H9 (cell line): Measurements from ENCODE around the gene DEFB131B. TPM values are rescaled to one million over a fixed set of nuclear protein-coding genes. Genes with fewer than 3 reads are reported as not detected.
"Not testable (repeated sequence)": the region's sequence is repeated elsewhere in the genome, so short reads cannot be mapped to it uniquely, and the experiment has no call there.

ENCODE experiments used
- DNase-seq: peaks from one replicate; pipeline ENCODE4 v3.0.0-alpha.2; 2017
- H2AFZ ChIP-seq: one replicate; pipeline ENCODE4 v1.6.1; 2013; ENCODE audit warnings: mild to moderate bottlenecking, low read length, control low read depth, moderate library complexity
- H2AK5ac ChIP-seq: 2 replicates; pipeline ENCODE4 v1.6.1; 2013; ENCODE audit warnings: low read length, control low read depth, mixed read lengths; ENCODE audit not compliant: insufficient read length
- H2BK120ac ChIP-seq: one replicate; pipeline ENCODE4 v1.6.1; 2013; ENCODE audit warnings: low read depth, mild to moderate bottlenecking, low read length, control low read depth, inconsistent platforms; ENCODE audit not compliant: poor library complexity, severe bottlenecking
- H2BK12ac ChIP-seq: 2 replicates; pipeline ENCODE4 v1.6.1; 2013; ENCODE audit warnings: low read length, control low read depth, mixed read lengths, low read depth; ENCODE audit not compliant: insufficient read length
- H2BK15ac ChIP-seq: 2 replicates; pipeline ENCODE4 v1.6.1; 2013; ENCODE audit warnings: low read depth, low read length, control low read depth
- H2BK20ac ChIP-seq: one replicate; pipeline ENCODE4 v1.6.1; 2013; ENCODE audit warnings: low read depth, mild to moderate bottlenecking, low read length, control low read depth, inconsistent platforms; ENCODE audit not compliant: poor library complexity, severe bottlenecking
- H2BK5ac ChIP-seq: 2 replicates; pipeline ENCODE4 v1.6.1; 2013; ENCODE audit warnings: low read length, control low read depth, mixed read lengths; ENCODE audit not compliant: insufficient read length
- H3K14ac ChIP-seq: 2 replicates; pipeline ENCODE4 v1.6.1; 2013; ENCODE audit warnings: low read length, control low read depth; ENCODE audit not compliant: insufficient read depth
- H3K18ac ChIP-seq: 2 replicates; pipeline ENCODE4 v1.6.1; 2013; ENCODE audit warnings: low read depth, mild to moderate bottlenecking, mixed read lengths, low read length, control low read depth; ENCODE audit not compliant: insufficient read length
- H3K23ac ChIP-seq: 2 replicates; pipeline ENCODE4 v1.6.1; 2013; ENCODE audit warnings: low read length, control low read depth, mixed read lengths, low read depth; ENCODE audit not compliant: insufficient read length
- H3K23me2 ChIP-seq: 2 replicates; pipeline ENCODE4 v1.6.1; 2013; ENCODE audit warnings: low read depth, mild to moderate bottlenecking, mixed read lengths, low read length, control low read depth; ENCODE audit not compliant: insufficient read length, poor library complexity, severe bottlenecking
- H3K27ac ChIP-seq: 2 replicates; pipeline ENCODE4 v1.5.1; 2013; ENCODE audit warnings: low read length, control low read depth, mixed read lengths, low read depth; ENCODE audit not compliant: insufficient read length
- H3K27me3 ChIP-seq: 2 replicates; pipeline ENCODE4 v1.6.1; 2013; ENCODE audit warnings: low read length, control low read depth, inconsistent platforms; ENCODE audit not compliant: insufficient read depth
- H3K4ac ChIP-seq: 2 replicates; pipeline ENCODE4 v1.6.1; 2013; ENCODE audit warnings: low read depth, mild to moderate bottlenecking, control low read depth, inconsistent platforms, low read length, moderate library complexity
- H3K4me1 ChIP-seq: 2 replicates; pipeline ENCODE4 v1.6.1; 2013; ENCODE audit warnings: low read length, control low read depth, inconsistent platforms; ENCODE audit not compliant: insufficient read depth
- H3K4me2 ChIP-seq: 2 replicates; pipeline ENCODE4 v1.6.1; 2013; ENCODE audit warnings: low read length, control low read depth, mixed read lengths; ENCODE audit not compliant: insufficient read length, insufficient read depth
- H3K56ac ChIP-seq: 2 replicates; pipeline ENCODE4 v1.6.1; 2013; ENCODE audit warnings: low read depth, mild to moderate bottlenecking, mixed read lengths, low read length, control low read depth; ENCODE audit not compliant: insufficient read length
- H3K79me1 ChIP-seq: 2 replicates; pipeline ENCODE4 v1.6.1; 2013; ENCODE audit warnings: low read depth, mild to moderate bottlenecking, moderate library complexity, low read length, control low read depth, inconsistent platforms; ENCODE audit not compliant: insufficient read depth, poor library complexity, severe bottlenecking
- H3K79me2 ChIP-seq: 2 replicates; pipeline ENCODE4 v1.6.1; 2013; ENCODE audit warnings: low read length, control low read depth, inconsistent platforms; ENCODE audit not compliant: insufficient read depth
- H3K9ac ChIP-seq: 2 replicates; pipeline ENCODE4 v1.6.1; 2013; ENCODE audit warnings: low read length, control low read depth, mixed read lengths; ENCODE audit not compliant: insufficient read length; ENCODE audit errors: extremely low read depth
- H3K9me3 ChIP-seq: one replicate; pipeline ENCODE4 v1.6.1; 2013; ENCODE audit warnings: low read depth, low read length, inconsistent platforms; ENCODE audit not compliant: control insufficient read depth
- H3T11ph ChIP-seq: one replicate; pipeline ENCODE4 v1.6.1; 2013; ENCODE audit warnings: mild to moderate bottlenecking, low read length, control low read depth, inconsistent platforms
- H4K20me1 ChIP-seq: one replicate; pipeline ENCODE4 v1.6.1; 2013; ENCODE audit not compliant: control insufficient read depth, insufficient read length, insufficient read depth
- H4K5ac ChIP-seq: 2 replicates; pipeline ENCODE4 v1.6.1; 2013; ENCODE audit warnings: low read depth, mild to moderate bottlenecking, mixed read lengths, low read length, control low read depth; ENCODE audit not compliant: insufficient read length
- H4K8ac ChIP-seq: replicated peaks from 2 replicates; pipeline ENCODE4 v1.6.1; 2013; ENCODE audit warnings: low read length, control low read depth, mixed read lengths, low read depth; ENCODE audit not compliant: insufficient read length
- H4K91ac ChIP-seq: 2 replicates; pipeline ENCODE4 v1.6.1; 2013; ENCODE audit warnings: low read depth, mild to moderate bottlenecking, moderate library complexity, mixed read lengths, low read length, control low read depth; ENCODE audit not compliant: insufficient read length
- H3K27ac Mint-ChIP-seq, 3 experiments: 2 replicates in 2 of 3; 3 replicates in 1 of 3; pipeline ENCODE4 v1.8.0; 2020 to 2021; ENCODE audit warnings: mixed read lengths in 3 of 3, mild to moderate bottlenecking in 1 of 3, moderate library complexity in 1 of 3
- H3K27me3 Mint-ChIP-seq: 2 replicates; pipeline ENCODE4 v1.8.0; 2021; ENCODE audit warnings: low read depth, mild to moderate bottlenecking, moderate library complexity, mixed read lengths
- H3K36me3 Mint-ChIP-seq, 3 experiments: 2 replicates in 2 of 3; 3 replicates in 1 of 3; pipeline ENCODE4 v1.8.0; 2020 to 2021; ENCODE audit warnings: low read depth in 3 of 3, mixed read lengths in 3 of 3; ENCODE audit not compliant: insufficient read depth in 1 of 3
- H3K4me1 Mint-ChIP-seq, 2 experiments: 2 replicates each; pipeline ENCODE4 v1.8.0; 2020; ENCODE audit warnings: mixed read lengths in 2 of 2
- H3K4me3 Mint-ChIP-seq, 2 experiments: 2 replicates in 1 of 2; 3 replicates in 1 of 2; pipeline ENCODE4 v1.8.0; 2020 to 2021; ENCODE audit warnings: mild to moderate bottlenecking in 2 of 2, mixed read lengths in 2 of 2, moderate library complexity in 1 of 2
- H3K9me3 Mint-ChIP-seq, 2 experiments: 2 replicates in 1 of 2; 3 replicates in 1 of 2; pipeline ENCODE4 v1.8.0; 2020; ENCODE audit warnings: mild to moderate bottlenecking in 2 of 2, mixed read lengths in 2 of 2, moderate library complexity in 1 of 2
- WGBS: extraction: QIAGEN DNeasy Blood & Tissue Kit; methylation state at CpG from one replicate; pipeline ENCODE4 v1.1.7; 2013; ENCODE audit warnings: missing lambda C conversion rate, low lambda C conversion rate, mixed read lengths; ENCODE audit not compliant: insufficient read length; ENCODE audit errors: extremely low coverage; 5-methylcytosine and 5-hydroxymethylcytosine counted together
- total RNA-seq: library from RNA; stranded (reverse); gene quantifications from 2 replicates; pipeline ENCODE4 v1.2.1, GENCODE V29; 2021
- TF ChIP-seq, protein P1 (sequence below): fragments of 200-600 bp; sonication (generic); conservative IDR thresholded peaks from 3 replicates; pipeline ENCODE4 v1.8.0; 2021; ENCODE audit warnings: antibody characterized with exemption, mild to moderate bottlenecking

DEFB131B gene
- total RNA-seq, 1 experiment from 2014 or later = not detected

DNA sequence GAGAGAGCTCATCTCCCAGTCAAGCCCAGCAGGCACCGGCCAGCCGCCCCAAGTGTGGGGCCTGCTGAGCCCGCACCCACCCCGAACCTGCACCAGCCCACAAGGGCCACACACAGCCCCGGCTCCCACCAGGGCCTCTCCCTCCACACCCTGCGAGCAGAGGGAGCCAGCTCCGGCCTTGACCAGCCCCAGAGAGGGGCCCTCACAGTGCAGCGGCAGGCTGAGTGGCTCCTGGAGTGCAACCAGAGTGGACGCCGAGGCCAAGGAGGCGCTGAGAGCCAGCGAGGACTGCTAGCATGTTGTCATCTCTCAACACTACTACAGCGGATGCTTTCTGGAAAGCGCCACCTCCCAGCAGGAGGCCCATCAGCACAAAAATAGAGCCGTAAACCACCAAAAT lies 34.4 kb upstream of the DEFB131B start:
- H2BK15ac ChIP-seq = no peak overlapping the region
- no peak overlapping the region for H3K14ac ChIP-seq
- H2BK5ac ChIP-seq = no peak overlapping the region
- no peak overlapping the region for H2BK20ac ChIP-seq
- peak; percentile 68 for DNase-seq
- no peaks in the 10 kb centered on the region for H3K79me2 ChIP-seq
- no peaks in the 10 kb centered on the region for H3K9me3 ChIP-seq
- no peak overlapping the region for H3K4me2 ChIP-seq
- H3K4ac ChIP-seq = no peak overlapping the region
- WGBS = no CpG with 5 or more reads among the region's 15 CpGs
- H4K91ac ChIP-seq = no peak overlapping the region
- no peaks in the 10 kb centered on the region for H4K20me1 ChIP-seq
- Mint-ChIP-seq H3K4me1 (peaks cover 12 to 17% of the 10 kb centered on the region in 2 experiments), H3K4me3 (no peak overlapping the region), H3K27me3 (peaks cover 7% of the 10 kb centered on the region), H3K9me3 (peaks cover 0 to 6% of the 10 kb centered on the region in 2 experiments; a peak in 2 of 5 replicates), H3K36me3 (no peaks in the 10 kb centered on the region; a peak in 1 of 7 replicates), H3K27ac (no peak overlapping the region; a peak in 1 of 7 replicates)
- H4K8ac ChIP-seq = no peak overlapping the region
- H3K9ac ChIP-seq = no peak overlapping the region
- no peaks in the 10 kb centered on the region for H3K79me1 ChIP-seq
- H3K56ac ChIP-seq = no peak overlapping the region
- no peaks in the 10 kb centered on the region; the same call in 1 of the 2 replicates for H3K4me1 ChIP-seq
- no peak overlapping the region for H2AFZ ChIP-seq
- H2BK120ac ChIP-seq = no peak overlapping the region
- H3K23ac ChIP-seq = no peak overlapping the region
- H3K18ac ChIP-seq = peak overlapping the region; percentile 69
- no peak overlapping the region for H2AK5ac ChIP-seq
- H3K27me3 ChIP-seq = no peaks in the 10 kb centered on the region
- H4K5ac ChIP-seq = no peak overlapping the region
- H2BK12ac ChIP-seq = no peak overlapping the region
- H3T11ph ChIP-seq = no peak overlapping the region
- no peak overlapping the region for H3K27ac ChIP-seq
- H3K23me2 ChIP-seq = no peaks in the 10 kb centered on the region
- TF ChIP-seq, protein P1, sequence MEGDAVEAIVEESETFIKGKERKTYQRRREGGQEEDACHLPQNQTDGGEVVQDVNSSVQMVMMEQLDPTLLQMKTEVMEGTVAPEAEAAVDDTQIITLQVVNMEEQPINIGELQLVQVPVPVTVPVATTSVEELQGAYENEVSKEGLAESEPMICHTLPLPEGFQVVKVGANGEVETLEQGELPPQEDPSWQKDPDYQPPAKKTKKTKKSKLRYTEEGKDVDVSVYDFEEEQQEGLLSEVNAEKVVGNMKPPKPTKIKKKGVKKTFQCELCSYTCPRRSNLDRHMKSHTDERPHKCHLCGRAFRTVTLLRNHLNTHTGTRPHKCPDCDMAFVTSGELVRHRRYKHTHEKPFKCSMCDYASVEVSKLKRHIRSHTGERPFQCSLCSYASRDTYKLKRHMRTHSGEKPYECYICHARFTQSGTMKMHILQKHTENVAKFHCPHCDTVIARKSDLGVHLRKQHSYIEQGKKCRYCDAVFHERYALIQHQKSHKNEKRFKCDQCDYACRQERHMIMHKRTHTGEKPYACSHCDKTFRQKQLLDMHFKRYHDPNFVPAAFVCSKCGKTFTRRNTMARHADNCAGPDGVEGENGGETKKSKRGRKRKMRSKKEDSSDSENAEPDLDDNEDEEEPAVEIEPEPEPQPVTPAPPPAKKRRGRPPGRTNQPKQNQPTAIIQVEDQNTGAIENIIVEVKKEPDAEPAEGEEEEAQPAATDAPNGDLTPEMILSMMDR = no peak

DNA sequence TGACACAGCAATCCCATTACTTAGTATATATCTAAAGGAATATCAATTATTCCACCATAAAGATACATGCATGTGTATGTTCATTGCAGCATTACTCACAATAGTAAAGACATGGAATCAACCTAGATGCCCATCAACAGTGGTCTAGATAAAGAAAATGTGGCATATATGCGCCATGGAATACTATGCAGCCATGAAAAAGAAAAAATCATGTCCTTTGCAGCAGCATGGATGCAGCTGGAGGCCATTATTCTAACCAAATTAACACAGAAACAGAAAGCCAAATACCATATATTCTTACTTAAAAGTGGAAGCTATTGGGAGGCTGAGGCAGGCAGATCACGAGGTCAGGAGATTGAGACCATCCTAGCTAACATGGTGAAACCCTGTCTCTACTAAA lies 24.4 kb upstream of the DEFB131B start:
- H2BK15ac ChIP-seq, H3K79me2 ChIP-seq, H3K9ac ChIP-seq, H3T11ph ChIP-seq, H3K27me3 Mint-ChIP-seq, H4K5ac ChIP-seq, H3K14ac ChIP-seq, H3K9me3 Mint-ChIP-seq, H4K91ac ChIP-seq, H3K36me3 Mint-ChIP-seq, H2AK5ac ChIP-seq, H2BK20ac ChIP-seq, H3K27ac ChIP-seq, H3K18ac ChIP-seq, H2AFZ ChIP-seq, H2BK120ac ChIP-seq, H3K4me1 Mint-ChIP-seq, H3K27me3 ChIP-seq, DNase-seq, H3K56ac ChIP-seq, H3K23ac ChIP-seq, H3K4me1 ChIP-seq, H3K27ac Mint-ChIP-seq, H4K8ac ChIP-seq, H3K4me3 Mint-ChIP-seq, H3K4ac ChIP-seq, H3K4me2 ChIP-seq, H2BK12ac ChIP-seq, H4K20me1 ChIP-seq, H3K9me3 ChIP-seq, H2BK5ac ChIP-seq, H3K23me2 ChIP-seq, H3K79me1 ChIP-seq: not testable (repeated sequence)
- no CpG with 5 or more reads among the region's 2 CpGs for WGBS
